Osteocyte (in vitro differentiated cells): Measurements from ENCODE around the gene MTUS2. TPM values are rescaled to one million over a fixed set of nuclear protein-coding genes. Genes with fewer than 3 reads are reported as not detected.

Experiments used
- DNase-seq: peaks from one replicate; pipeline ENCODE4 v3.0.0; 2021; ENCODE audit warnings: mixed read lengths; ENCODE audit not compliant: unreplicated experiment; ENCODE audit errors: extremely low spot score
- H3K27ac Mint-ChIP-seq: one replicate; pipeline ENCODE4 v1.8.0; 2021; ENCODE audit warnings: mild to moderate bottlenecking, mixed read lengths; ENCODE audit not compliant: unreplicated experiment
- H3K27me3 Mint-ChIP-seq: one replicate; pipeline ENCODE4 v1.8.0; 2021; ENCODE audit warnings: mixed read lengths; ENCODE audit not compliant: unreplicated experiment
- H3K36me3 Mint-ChIP-seq: one replicate; pipeline ENCODE4 v1.8.0; 2021; ENCODE audit warnings: mixed read lengths; ENCODE audit not compliant: unreplicated experiment
- H3K4me1 Mint-ChIP-seq: one replicate; pipeline ENCODE4 v1.8.0; 2021; ENCODE audit warnings: mixed read lengths; ENCODE audit not compliant: unreplicated experiment
- H3K4me3 Mint-ChIP-seq: one replicate; pipeline ENCODE4 v1.8.0; 2021; ENCODE audit warnings: mild to moderate bottlenecking, moderate library complexity, mixed read lengths; ENCODE audit not compliant: unreplicated experiment
- H3K9me3 Mint-ChIP-seq: one replicate; pipeline ENCODE4 v1.8.0; 2021; ENCODE audit warnings: mixed read lengths; ENCODE audit not compliant: unreplicated experiment
- total RNA-seq: library from RNA; stranded (reverse); gene quantifications from 2 replicates; pipeline ENCODE4 v1.2.1, GENCODE V29; 2021
- TF ChIP-seq, protein P1 (sequence below): fragments of 200-600 bp; sonication (generic); IDR thresholded peaks from 2 replicates; pipeline ENCODE4 v1.5.0; 2021; ENCODE audit warnings: antibody characterized with exemption, mild to moderate bottlenecking, moderate library complexity

Gene MTUS2
- total RNA-seq, 1 donor from 2014 or later, result 0.05 TPM

DNA sequence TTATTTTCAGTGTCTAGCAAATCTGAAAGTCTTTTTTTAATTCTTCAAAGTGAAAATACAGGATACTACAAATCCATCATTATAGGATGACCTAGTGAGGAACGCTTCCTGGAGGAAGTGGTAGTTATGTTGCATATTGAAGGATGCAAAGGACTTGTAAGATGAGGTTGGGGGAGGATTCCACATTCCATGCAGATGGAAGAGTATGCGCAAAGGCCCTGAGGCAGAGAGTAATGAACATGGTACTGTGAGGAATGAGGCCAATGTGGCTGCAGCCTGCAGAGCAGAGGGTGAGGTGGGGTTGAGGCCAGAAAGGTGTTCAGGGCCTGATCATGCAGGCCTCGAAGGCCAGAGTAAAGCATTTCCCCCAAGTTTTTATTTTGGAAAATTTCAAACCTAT, 202.8 kb downstream of the MTUS2 start:
- Mint-ChIP-seq H3K9me3 (peaks cover 10% of the 10 kb centered on the region), H3K4me3 (no peak overlapping the region), H3K36me3 (no peaks in the 10 kb centered on the region), H3K4me1 (no peaks in the 10 kb centered on the region), H3K27ac (no peak overlapping the region), H3K27me3 (no peaks in the 10 kb centered on the region)
- no peak for DNase-seq
- TF ChIP-seq, protein P1, sequence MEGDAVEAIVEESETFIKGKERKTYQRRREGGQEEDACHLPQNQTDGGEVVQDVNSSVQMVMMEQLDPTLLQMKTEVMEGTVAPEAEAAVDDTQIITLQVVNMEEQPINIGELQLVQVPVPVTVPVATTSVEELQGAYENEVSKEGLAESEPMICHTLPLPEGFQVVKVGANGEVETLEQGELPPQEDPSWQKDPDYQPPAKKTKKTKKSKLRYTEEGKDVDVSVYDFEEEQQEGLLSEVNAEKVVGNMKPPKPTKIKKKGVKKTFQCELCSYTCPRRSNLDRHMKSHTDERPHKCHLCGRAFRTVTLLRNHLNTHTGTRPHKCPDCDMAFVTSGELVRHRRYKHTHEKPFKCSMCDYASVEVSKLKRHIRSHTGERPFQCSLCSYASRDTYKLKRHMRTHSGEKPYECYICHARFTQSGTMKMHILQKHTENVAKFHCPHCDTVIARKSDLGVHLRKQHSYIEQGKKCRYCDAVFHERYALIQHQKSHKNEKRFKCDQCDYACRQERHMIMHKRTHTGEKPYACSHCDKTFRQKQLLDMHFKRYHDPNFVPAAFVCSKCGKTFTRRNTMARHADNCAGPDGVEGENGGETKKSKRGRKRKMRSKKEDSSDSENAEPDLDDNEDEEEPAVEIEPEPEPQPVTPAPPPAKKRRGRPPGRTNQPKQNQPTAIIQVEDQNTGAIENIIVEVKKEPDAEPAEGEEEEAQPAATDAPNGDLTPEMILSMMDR, result no peak

DNA sequence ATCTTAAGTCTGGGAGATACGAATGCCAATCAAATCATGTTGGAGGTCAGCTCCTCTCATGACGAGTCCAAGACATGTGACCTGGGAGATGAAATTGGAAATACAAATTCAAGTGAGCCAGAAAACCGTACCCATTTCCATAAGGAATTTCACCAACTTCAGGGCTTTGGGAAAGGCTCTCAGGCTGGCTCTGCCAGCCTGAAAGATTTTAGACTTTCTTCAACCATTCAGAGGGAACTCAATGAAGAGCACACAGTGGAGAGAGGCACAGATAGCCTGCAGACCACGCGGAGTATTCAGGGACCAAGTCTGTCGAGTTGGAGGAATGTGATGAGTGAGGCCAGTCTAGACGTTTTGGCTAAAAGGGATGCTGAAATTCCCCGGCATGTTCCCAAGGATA, 204.6 kb downstream of the MTUS2 start:
- Mint-ChIP-seq H3K9me3 (peaks cover 10% of the 10 kb centered on the region), H3K4me1 (no peaks in the 10 kb centered on the region), H3K4me3 (no peak overlapping the region), H3K27me3 (no peaks in the 10 kb centered on the region), H3K36me3 (no peaks in the 10 kb centered on the region), H3K27ac (no peak overlapping the region)
- DNase-seq, result no peak
- TF ChIP-seq, protein P1, result no peak

GRCh38 chr13:29028868-29029267, 208.7 kb downstream of the MTUS2 start:
- H3K36me3 Mint-ChIP-seq, result no peaks in the 10 kb centered on the region
- no peak overlapping the region for H3K27ac Mint-ChIP-seq
- TF ChIP-seq, protein P1, result no peak
- H3K9me3 Mint-ChIP-seq, result peaks cover 8% of the 10 kb centered on the region
- no peaks in the 10 kb centered on the region for H3K4me1 Mint-ChIP-seq
- H3K4me3 Mint-ChIP-seq, result no peak overlapping the region
- no peaks in the 10 kb centered on the region for H3K27me3 Mint-ChIP-seq
- no peak for DNase-seq

DNA sequence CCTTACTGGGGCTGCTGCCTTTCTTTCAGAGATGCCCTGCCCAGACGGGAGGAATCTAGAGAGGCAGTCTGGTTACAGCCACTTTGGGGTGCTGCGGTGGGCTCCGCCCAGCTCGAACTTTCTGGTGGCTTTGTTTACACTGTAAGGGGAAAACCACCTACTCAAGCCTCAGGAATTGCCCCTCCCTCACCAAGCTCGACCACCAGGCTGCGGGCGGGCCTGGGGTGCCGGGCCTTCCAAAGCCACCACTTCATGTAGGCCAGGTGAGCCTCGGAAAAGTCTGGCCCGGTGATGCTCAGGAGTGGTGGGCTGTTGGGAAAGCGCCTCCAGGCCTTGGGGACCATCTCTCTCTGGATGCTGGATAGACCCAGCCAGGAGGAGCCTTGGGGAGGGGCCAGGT, 218.6 kb downstream of the MTUS2 start:
- no peaks in the 10 kb centered on the region for H3K4me1 Mint-ChIP-seq
- DNase-seq, result no peak
- TF ChIP-seq, protein P1, result no peak
- peaks cover 2% of the 10 kb centered on the region for H3K27me3 Mint-ChIP-seq
- no peaks in the 10 kb centered on the region for H3K9me3 Mint-ChIP-seq
- H3K36me3 Mint-ChIP-seq, result no peaks in the 10 kb centered on the region
- no peak overlapping the region for H3K4me3 Mint-ChIP-seq
- H3K27ac Mint-ChIP-seq, result no peak overlapping the region

DNA sequence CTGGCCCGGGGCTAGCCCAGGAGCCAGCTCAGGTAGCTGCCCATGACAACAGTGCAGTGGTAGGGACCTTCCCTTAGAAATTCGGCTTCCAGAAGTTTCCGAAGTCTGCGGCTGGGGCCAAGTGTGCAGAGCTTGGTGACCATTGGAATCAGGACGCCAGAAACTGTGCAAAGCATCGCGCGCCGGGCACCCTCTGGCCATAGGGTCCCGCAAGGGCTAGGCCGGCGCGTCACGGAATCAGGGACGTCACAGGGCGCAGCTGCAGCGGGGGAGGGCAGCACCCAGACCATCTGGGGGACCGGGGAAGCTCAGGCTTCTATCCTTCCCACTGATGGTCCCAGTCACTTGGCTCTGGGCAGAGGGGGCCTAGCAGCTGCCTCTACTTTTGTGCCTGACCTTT, 219.1 kb downstream of the MTUS2 start:
- H3K27ac Mint-ChIP-seq, result no peak overlapping the region
- no peaks in the 10 kb centered on the region for H3K36me3 Mint-ChIP-seq
- no peak for DNase-seq
- H3K27me3 Mint-ChIP-seq, result peaks cover 2% of the 10 kb centered on the region
- TF ChIP-seq, protein P1, result no peak
- H3K4me1 Mint-ChIP-seq, result no peaks in the 10 kb centered on the region
- H3K9me3 Mint-ChIP-seq, result peaks cover 2% of the 10 kb centered on the region
- H3K4me3 Mint-ChIP-seq, result no peak overlapping the region
